SK-N-SH (cell line): Measurements from ENCODE around the gene KAT6B.

Source experiments
- ELF1 ChIP-seq: IDR thresholded peaks from 2 replicates; pipeline ENCODE4 v1.4.0; 2012
- GABPA ChIP-seq: IDR thresholded peaks from 2 replicates; pipeline ENCODE4 v1.4.0; 2012; ENCODE audit warnings: low read depth, mild to moderate bottlenecking
- GATA2 ChIP-seq: sonication (generic); formaldehyde crosslinking; IDR thresholded peaks from 2 replicates; pipeline ENCODE4 v1.5.0; 2020; ENCODE audit warnings: mild to moderate bottlenecking, missing genetic modification reagents
- JUND ChIP-seq: IDR thresholded peaks from 2 replicates; pipeline ENCODE4 v1.4.0; 2012
- SIN3A ChIP-seq: IDR thresholded peaks from 2 replicates; pipeline ENCODE4 v1.6.1; 2012; ENCODE audit warnings: low read depth, mild to moderate bottlenecking, low read length, moderate library complexity, borderline replicate concordance
- USF1 ChIP-seq: IDR thresholded peaks from 2 replicates; pipeline ENCODE4 v1.4.0; 2012; ENCODE audit warnings: low read depth, borderline replicate concordance
- TF ChIP-seq, protein P1 (sequence below): fragments of 200-600 bp; sonication (generic); IDR thresholded peaks from 2 replicates; pipeline ENCODE4 v1.6.1; 2017; ENCODE audit warnings: antibody characterized with exemption, mild to moderate bottlenecking, moderate library complexity

DNA sequence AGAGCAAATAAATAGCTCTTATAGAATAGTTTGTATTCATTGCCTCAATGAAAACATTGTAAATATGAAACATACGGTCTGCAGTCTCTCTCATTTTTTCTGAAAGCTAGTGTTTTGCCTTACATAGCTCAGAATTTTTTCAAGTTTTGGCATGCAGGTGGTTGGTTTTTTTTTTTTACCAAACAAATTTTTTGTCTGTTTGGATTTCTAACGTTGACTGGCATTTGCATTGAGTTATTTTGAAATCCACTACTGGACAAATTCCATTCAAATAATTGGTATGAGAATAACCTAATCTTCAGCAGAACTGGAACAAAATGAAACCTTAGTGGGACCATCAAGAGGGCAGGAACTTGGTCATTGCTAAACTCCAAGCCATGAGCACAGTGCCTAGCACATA, 177.5 kb downstream of the KAT6B start:
- no peak for TF ChIP-seq JUND
- no peak for TF ChIP-seq USF1
- TF ChIP-seq SIN3A, result no peak
- no peak for TF ChIP-seq ELF1
- no peak for TF ChIP-seq GABPA
- no peak for TF ChIP-seq GATA2
- TF ChIP-seq, protein P1, sequence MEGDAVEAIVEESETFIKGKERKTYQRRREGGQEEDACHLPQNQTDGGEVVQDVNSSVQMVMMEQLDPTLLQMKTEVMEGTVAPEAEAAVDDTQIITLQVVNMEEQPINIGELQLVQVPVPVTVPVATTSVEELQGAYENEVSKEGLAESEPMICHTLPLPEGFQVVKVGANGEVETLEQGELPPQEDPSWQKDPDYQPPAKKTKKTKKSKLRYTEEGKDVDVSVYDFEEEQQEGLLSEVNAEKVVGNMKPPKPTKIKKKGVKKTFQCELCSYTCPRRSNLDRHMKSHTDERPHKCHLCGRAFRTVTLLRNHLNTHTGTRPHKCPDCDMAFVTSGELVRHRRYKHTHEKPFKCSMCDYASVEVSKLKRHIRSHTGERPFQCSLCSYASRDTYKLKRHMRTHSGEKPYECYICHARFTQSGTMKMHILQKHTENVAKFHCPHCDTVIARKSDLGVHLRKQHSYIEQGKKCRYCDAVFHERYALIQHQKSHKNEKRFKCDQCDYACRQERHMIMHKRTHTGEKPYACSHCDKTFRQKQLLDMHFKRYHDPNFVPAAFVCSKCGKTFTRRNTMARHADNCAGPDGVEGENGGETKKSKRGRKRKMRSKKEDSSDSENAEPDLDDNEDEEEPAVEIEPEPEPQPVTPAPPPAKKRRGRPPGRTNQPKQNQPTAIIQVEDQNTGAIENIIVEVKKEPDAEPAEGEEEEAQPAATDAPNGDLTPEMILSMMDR, result no peak
